Measurements from ENCODE around the gene C2CD4D.

DNA sequence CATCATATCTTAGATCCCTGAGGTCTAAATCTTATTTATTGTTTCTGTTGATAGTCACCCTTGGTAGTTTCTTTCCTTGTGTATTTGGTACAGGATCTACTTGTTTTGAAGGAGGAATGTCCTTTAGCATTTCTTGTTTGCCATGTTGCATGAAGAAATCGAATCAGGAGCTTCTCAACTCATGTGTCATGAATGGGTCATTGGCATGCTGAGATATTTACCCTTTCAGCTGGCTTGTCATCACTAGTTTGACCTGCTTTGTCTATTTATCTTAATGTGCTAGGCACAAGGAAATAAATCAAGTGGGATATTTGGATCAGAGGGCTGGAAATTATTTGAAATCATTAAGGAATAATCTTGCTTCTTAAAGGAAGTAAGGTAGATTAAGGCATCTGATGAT lies 45.9 kb upstream of the C2CD4D start:
- TF ChIP-seq, protein P1, sequence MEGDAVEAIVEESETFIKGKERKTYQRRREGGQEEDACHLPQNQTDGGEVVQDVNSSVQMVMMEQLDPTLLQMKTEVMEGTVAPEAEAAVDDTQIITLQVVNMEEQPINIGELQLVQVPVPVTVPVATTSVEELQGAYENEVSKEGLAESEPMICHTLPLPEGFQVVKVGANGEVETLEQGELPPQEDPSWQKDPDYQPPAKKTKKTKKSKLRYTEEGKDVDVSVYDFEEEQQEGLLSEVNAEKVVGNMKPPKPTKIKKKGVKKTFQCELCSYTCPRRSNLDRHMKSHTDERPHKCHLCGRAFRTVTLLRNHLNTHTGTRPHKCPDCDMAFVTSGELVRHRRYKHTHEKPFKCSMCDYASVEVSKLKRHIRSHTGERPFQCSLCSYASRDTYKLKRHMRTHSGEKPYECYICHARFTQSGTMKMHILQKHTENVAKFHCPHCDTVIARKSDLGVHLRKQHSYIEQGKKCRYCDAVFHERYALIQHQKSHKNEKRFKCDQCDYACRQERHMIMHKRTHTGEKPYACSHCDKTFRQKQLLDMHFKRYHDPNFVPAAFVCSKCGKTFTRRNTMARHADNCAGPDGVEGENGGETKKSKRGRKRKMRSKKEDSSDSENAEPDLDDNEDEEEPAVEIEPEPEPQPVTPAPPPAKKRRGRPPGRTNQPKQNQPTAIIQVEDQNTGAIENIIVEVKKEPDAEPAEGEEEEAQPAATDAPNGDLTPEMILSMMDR (IDR thresholded peaks at IDR 0.05 in 8 of 11, conservative IDR thresholded peaks at IDR 0.05 in 3 of 11) = no peak
- TF ChIP-seq POLR2A (IDR thresholded peaks at IDR 0.05) = no peak
- no peak for TF ChIP-seq POLR2AphosphoS5 (IDR thresholded peaks at IDR 0.05)

Data from spleen (tissue), 7 donors.